Endometrium (tissue), 2 donors: ENCODE measurements around the gene ARNT2.
"Not testable (repeated sequence)": the region's sequence is repeated elsewhere in the genome, so short reads cannot be mapped to it uniquely, and the experiment has no call there.

Source experiments
- FAIRE-seq: peaks from 2 replicates; lab custom pipeline; 2012; peaks lifted over from hg19 to GRCh38; lab: Jason Lieb, UNC
- donor health status: control.
- donor health status: control.

ARNT2 gene

DNA sequence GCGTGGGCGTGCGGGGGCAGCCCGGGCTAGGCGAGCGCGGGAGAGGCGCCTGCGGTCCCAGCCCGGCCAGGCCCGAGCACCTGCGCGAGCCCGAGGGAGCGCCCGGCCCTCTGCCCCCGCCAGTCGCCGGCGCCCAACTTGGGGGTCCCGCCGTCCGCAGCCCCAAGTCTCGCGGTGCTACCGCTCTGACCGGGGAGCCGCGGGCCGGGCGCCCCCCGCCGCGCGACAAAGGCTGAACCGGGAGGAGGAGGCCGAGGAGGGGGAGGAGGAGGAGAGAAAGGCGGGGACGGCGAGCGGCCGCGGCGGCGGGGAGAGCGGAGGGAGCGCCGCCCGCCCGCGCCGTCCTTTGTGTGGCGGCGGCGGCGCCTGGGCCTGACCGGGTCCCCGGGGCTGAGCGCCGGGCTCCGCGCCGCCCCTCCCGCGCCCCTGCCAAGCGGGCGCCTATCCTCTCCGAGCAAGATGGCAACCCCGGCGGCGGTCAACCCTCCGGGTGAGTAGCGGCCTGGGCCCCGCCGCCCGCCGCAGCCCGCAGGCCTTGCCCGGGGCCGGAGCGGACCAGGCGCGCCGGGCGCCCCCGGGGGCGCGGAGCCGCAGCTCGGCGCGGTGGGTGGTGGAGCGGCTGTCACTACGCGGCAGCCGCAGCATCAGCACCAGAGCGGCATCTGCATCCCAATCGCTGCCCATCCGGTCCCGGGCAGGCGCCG lies at the start of gene ARNT2:
TSS of gene ARNT2 (plus strand) at position 326 of the 704 bp plus-strand sequence. CDS start at position 460, 134 bp downstream.
- no peak for FAIRE-seq

DNA sequence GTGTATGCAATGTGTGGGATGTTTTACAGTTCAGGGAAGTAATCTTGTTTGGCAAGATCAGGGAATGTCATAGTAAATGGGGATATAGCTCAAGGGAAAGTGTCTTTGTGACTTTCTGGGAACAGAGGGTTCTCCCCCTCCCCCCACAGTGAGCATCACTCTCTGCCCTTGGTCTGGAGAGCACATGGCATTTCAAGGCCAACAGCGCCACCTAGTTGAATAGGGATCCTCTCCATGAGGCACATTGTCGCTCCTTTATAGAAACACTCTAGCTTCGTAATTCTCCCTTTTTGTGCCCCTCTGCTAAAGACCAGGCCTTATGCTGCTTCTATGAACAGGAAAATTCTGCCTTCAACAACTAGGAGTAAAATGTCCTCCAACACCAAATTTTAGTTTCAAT lies 37.1 kb upstream of the ARNT2 start:
- FAIRE-seq, result no peak

DNA sequence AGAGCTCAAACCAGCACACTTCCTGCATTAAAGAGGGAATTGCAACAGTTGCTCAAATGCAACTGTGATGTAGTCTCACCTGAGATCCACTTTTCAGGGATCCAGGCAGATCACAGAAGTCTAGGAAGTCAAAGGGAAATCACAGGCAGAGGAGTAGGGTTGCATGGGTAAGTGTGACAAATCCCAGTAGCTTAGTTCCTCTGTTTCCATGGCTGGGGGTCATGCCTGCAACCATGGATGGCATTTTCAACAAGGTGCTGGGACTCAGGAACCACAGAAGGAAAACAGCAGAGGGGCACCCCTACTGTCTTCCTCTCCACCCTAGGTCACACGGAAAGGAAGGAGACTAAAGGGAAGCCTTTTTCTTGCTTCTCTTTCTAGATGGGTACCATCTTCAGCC lies 36.5 kb upstream of the ARNT2 start:
- no peak for FAIRE-seq

DNA sequence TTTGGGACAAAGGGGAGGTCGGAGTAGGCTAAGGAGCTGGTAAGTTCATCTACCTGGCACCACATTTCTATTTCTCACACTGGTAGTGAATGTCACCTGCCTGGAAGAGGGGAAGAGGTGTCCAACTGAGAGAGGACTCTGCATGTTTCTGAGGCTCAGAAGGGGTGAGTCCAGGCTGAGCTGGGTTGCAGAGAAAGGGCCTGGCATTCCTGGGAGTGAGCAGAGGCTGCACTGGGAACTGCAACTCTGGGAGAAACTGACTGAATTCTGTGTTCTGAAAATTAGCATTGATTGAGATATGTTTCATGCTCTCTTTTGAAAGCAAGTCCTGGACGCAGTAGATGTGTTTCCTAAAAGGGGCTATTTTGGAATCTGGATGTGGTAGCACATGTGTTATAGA lies 32.3 kb upstream of the ARNT2 start:
- FAIRE-seq, result no peak

DNA sequence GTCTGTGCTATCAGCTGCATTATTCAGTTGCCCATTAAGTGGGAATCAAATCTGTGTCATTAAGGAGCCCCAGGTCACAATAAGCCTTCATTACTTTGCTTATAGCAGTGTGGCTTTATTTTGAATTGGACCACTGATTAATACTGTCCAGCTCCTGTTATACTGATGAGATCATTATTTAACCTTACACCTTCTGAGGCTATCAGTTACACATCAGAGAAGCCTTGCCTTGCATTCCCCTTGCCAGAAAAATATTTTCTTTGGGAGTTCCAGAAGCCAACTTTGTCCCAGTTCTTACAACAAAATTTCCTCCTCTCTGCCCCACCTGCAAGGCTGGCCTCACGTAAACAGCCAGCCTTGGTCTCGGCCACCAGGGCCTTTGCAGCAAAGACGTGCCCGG lies 29.7 kb upstream of the ARNT2 start:
- no peak for FAIRE-seq

DNA sequence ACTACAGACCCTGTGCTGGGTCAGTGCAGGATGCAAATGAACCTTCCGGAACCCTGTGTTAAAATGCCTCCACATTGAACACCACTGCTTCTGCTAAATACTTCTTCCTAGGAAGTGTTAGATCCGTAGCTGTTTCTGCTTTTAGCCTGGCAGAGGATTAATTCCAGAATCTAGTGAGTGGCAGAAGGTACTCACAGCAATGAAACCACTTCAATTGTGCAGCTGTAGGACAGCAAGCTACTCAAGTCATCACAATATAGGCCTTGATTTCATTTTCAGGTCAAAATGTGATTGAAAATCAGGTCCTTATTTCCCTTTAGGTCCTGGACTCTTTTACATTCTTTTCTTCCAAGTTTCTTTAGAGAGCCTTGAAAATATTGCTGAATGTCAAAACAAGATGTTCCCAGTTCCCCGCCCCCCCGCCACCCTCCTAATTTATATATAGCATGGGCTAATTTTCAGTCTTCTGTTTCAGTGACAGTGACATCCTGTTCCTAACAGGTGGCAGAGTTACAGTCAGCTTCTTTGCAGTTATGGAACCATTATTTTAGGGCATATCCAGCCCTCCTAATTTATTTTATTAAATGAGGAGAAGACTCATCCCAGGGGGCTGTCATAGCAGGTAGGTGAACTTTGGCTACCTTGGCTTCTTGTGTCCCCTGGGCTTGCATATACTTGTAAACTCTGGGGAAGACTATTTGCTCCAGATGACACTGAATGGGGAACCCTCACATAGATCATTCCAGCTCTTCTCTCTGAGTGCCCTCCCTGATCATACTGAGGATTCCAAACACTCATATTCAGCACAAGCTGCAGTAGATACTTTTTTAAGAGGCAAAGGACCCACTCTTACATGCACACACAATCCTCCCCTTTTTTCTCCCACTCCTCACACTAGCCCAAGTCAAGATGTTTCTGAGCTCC lies 28.0 kb upstream of the ARNT2 start:
- FAIRE-seq, result no peak

DNA sequence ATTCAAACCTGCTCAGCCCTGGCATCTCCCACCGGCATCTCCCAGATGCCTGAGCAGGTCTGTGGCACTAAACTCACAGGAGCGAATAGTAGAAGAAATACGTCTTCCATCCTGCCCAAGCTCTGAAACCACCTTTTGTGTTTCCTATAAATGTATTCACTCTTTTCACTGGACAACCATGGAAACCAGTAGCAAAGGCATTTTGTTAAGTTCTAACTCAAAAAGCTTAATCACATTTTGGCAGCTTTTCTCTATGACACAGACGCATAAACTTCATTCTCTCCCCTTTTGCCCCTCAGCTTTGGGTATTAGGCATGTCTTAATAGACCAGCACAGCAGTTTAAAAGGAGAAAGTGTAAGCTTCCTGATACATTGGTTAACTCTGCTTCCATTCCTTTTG lies 24.5 kb upstream of the ARNT2 start:
- FAIRE-seq, result no peak

DNA sequence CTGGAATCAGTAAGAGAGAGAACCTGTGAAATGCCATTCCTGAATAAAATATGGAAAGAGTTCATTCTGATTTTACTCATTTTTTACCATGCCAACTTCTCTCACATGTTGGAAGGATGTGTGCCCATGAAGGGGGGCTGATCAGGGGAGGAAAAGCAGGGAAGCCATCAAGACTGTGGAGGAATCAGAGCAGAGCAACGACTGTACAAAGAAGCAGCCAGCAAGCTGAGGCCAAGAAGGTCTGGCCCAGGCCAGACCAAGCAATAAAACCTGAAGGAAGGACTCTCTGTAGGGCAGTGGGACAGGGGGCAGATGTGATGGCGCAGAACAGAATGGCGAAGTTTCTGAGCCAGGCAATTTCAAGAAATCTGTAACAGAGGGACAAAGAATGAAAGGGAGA lies 24.0 kb upstream of the ARNT2 start:
- no peak for FAIRE-seq

DNA sequence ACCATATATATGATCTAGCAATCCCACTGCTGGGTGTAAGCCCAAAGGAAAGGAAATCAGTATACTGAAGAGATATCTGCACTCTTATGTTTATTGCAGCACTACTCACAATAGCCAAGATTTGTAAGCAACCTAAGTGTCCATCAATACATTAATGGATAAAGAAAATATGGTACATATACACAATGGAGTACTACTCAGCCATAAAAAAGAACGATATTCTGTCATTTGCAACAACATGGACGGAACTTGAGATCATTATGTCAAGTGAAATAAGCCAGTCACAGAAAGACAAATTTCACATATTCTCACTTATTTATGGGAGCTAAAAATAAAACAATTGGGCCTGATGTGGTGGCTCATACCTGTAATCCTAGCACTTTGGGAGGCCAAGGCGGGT lies 21.9 kb upstream of the ARNT2 start:
- FAIRE-seq, result no peak

DNA sequence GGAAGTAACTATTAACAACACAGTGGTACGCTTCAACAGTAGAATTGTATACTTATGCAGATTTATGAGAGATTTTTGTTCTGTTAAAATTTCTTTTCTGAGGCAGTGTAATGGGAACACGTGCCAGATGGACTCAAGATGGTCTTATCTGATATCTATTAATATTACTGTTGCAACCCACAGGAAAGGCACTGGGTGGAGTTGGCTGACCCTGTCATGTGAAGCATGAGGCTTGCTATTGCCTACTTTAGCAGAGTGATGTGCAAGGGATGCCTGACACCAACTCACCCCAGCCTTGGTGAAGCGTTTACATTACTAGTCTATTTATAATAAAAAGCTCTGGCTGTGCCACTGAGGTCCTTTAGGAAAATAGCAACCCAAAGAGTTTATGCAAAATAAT lies 19.8 kb upstream of the ARNT2 start:
- no peak for FAIRE-seq

DNA sequence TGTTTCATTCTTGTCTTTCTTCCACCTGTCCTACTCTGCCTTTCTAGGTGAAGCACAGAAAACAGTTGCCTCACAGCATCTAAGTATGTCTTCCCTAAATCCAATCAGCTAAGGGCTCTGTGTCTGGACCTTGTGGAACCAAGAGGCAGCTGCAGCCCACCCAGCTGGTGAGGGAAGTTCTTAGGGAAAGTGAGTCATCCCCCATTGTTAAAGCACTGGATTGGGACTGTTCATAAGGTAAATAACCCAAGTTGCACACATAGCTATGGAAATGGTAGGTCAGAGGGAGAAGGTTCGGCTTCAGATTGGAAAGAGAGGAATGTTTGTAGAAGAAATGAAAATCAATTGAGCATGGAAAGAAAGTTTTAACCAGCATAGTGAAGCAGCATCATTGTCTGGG lies 18.0 kb upstream of the ARNT2 start:
- no peak for FAIRE-seq

DNA sequence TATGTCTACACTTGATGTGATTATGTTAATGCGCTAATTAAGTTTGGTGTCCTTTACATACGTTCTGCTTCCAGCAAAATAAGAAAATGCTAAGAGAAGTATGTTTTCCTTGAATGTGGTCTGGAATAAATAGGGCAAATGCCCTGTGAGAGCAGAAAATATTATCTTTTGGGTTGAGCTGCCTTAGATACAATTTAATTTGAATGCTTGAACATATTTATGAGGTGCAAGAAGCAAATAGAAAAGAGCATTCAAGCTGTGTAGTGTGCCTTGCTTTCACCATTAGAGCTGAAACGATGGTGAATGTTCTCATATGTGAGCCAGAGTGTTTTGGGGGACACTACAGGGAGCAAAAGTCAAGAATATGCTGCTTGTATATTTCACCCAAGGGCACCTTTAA lies 15.9 kb upstream of the ARNT2 start:
- no peak for FAIRE-seq

DNA sequence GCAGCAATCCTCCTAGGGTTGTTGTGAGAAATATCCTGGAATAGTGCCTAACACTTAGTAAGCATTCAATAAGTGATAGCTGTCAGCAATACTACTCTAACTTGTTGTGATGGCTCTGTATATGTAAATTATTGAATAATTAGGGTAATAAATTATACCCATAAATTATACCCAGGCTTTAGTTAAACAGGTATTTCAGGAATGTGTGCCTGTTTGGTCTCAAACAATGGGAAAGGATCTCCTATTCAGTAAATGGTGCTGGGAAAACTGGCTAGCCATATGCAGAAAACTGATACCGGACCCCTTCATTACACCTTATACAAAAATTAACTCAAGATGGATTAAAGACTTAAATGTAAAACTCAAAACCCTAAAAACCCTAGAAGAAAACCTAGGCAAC lies 14.8 kb upstream of the ARNT2 start:
- FAIRE-seq, result no peak

DNA sequence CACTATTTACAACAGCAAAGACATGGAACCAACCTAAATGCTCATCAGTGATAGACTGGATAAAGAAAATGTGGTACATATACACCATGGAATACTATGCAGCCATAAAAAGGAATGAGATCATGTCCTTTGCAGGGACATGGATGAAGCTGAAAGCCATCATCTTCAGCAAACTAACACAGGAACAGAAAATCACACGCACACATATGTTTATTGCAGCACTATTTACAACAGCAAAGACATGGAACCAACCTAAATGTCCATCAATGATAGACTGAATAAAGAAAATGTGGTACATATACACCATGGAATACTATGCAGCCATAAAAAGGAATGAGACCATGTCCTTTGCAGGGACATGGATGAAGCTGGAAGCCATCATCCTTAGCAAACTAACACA lies 13.2 kb upstream of the ARNT2 start:
- not testable (repeated sequence) for FAIRE-seq

DNA sequence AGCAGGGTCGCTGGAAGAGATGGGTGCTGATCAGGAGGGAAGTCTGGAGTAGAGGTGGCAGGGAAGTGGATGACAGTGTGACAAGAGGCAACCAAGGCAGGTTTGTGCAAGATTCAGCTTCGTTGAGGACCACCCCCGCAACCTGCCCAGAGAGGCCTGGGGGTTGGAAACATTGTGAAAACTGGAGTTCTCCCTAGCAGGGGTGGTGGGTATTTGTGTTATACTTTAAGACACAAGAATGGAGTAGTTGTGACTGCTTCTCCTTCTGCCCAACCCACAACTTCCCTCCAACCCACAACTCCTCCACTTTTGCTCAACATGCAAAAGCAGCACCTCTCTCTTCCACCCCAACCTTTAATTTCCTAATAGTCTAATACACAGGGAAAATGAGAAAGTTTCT lies 8.6 kb upstream of the ARNT2 start:
- FAIRE-seq, result no peak

DNA sequence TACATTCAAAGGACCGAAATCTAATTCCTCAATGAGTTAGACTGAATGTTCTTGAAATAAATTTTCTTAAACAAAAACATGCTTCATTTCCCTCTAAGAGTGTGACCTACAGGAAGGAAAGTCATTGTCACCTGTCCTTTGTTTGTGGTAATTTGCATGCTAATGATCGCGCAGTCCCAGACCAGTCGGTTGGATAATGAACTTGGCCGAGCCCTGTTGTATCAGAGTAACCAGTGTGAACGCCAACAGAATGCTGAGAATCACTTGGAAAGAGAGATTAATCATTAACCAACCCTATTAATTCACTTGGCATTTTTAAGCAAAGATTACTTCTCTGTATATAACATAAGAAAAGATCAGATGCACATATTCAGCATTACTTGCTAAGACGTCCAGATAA lies 8.1 kb upstream of the ARNT2 start:
- no peak for FAIRE-seq

DNA sequence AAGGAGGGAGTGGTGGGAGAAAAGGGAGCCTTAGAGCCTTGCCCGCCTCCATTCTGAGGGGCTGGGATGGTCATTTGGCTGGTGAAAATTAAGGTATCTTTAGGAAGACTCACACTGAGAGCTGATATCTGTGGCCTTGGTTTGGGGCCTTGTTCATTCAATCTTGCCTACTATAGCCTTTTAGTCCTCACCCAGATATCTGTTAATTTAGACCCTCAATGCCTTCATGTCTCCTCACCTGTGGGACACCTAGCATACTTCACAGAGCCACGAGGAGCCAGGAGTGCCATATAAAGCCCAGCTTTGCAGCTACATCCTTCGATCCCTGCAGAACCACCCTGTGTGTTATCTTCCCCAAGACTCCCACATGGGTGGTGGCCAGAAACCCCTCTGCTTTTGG lies 4.7 kb upstream of the ARNT2 start:
- FAIRE-seq, result no peak

DNA sequence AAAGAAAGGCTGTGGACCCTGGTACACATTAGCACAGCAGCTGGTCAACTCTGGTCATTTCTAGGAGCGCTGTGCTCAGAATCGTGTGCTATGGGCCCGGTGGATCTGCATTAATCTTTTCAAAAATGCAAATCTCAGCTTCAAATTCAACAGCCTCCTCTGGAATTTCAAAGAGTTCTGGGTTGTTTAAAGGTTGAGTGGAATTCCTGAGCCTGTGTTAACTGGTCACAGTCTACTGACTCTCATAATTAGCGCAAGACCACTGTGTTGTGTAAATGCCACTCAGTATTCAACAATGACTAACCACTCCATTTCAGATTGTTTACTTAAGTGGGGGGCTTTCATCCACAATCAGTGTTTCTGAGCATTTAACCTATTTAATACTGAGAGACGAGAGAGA lies 2.7 kb upstream of the ARNT2 start:
- FAIRE-seq, result no peak

DNA sequence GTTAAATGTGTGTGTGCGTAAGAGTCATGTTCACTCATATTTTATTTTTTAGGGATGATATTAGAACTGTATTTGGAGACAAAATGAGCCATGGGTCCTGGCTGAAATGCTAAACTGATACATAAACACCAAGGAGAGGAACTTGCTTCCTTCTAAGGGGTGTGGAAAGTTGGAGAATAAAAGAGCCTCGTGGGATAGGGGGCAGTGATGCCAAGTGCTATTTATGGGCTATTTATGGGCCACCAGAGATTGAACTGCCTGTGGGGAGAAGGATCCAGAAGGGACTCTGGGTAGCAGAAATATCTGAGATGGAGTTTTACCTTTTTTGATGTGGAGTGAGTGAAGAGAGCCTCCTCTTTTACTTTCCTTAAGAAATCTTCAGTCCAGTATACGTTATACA lies 1.8 kb upstream of the ARNT2 start:
- FAIRE-seq, result no peak

DNA sequence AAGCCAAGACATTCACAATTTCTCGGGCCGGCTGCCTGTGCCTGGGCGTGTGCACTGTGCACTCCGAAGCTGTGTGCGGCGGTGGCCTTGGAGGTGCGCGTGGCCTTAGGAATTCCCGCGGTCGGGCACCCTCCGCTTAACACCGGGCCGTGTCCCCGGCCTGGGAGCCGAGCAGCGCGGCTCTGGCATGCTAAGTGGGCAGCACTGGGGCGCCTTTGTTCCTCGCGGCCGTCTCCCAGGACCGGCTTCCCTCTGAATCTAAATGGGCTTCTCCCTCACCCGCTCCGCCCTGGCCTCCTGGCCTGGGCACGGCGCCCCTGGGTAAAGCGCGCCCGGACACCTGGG lies 498 bp upstream of the ARNT2 start:
- no peak for FAIRE-seq

DNA sequence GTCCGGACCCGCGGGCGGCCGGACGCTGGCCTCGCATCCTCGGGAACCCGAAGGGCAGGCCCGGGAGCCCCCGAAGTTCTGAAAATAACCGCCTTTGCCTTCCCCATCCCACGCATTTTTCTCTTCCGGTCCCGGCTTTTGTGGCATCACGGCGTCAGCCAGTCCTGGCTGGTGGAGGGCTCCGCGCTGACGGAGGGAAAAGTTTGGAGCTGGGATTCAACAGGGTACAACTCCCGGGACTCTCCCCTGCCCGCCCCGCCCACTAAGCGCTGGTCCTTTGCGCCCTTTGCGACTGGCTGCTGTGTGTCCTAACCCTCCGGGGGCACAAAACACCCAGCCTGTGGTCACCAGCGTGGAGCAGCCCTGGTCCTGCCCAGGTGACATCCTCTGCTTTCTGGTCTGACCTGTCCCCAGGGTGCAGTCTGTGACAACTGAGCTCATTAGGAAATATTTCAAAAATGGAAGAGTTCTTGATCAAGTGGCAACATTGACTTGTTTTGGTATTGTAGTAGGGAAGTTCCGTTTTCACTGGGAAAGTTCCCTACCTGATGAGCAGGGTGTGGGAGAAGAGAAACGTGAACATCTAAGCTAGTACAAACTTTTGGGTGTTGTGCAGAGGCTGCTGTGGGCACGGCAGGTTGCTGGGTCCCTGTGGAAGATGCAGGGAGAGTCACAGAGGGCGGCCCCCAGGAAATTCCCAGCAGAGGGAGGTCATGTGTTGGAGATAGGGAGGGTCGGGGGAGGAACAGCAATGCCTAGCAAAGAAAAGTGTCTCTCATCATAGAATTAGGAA lies 775 bp downstream of the ARNT2 start:
- FAIRE-seq, result no peak

DNA sequence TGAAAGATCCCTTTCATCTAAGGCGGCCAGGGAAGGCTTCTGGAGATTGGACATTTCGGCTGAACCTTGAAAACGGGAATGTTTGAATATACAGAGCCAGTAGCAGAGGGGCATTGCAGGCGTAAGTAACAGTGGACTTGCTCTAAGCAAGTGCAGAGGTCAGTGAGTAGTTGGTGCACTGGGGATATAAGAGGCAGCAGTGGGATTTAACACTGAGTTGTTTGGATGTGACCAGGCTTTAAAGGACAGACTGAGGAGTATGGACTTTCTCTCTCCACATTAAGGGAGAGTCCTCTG lies 1.3 kb downstream of the ARNT2 start:
- no peak for FAIRE-seq

DNA sequence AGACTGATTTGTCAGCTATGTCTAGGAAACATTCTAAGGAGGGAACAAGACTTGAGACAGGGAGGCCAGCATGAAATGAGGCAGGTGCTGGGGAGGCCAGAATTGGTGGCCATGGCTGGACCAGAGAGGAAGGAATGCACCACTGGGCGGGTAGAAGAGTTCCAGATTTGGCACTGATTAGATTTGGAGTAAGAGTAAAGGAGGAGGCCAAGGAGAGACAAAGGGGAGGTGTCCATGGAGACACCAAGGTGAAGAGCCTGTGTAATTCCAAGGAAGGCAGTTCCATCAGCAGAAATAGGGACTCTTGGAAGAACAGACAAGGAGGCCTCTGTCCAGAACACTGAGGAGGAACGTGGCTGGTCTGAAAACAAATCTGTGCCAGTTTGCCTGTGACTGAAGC lies 1.8 kb downstream of the ARNT2 start:
- FAIRE-seq, result no peak
